ENCODE measurements around the gene RAD51B. TPM values are rescaled to one million over a fixed set of nuclear protein-coding genes. Genes with fewer than 3 reads are reported as not detected.

The RAD51B gene
- total and polyA plus RNA-seq, 8 donors: 10.8 to 18.3 (median 14.1) TPM

DNA sequence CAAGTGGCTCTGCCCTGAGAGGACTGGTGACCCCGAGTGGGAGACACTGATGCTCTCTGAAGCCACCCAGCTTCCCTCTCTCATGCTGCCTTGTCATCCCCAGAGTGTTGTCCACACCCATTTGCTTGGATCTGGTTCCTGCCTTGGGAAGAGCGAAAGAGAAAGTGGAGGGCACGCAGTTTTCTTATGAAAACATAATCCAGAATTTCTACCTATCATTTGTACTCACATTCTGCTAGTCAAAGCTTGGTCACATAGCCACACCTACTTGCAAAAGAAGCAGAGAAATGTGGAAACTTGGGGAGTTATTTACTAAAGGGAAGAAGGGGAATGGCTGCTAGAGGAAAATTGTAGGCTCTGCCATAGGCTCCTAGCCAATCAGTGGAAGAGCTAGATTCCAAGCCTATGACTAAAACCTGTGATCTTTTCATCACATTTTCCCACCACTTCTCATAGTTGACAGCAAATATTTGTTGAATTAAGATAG, 647.0 kb downstream of the RAD51B start:
- H3K27ac ChIP-seq: peak overlapping the region; percentile 54 to 83
- H3K27me3 ChIP-seq: no peaks in the 10 kb centered on the region
- H3K9me3 ChIP-seq: no peaks in the 10 kb centered on the region
- H3K4me1 ChIP-seq: peaks cover 16 to 69% of the 10 kb centered on the region in 2 donors
- DNase-seq: no peak
- ATAC-seq: peak; percentile 73
- H3K36me3 ChIP-seq: no peaks in the 10 kb centered on the region
- TF ChIP-seq, protein P1, sequence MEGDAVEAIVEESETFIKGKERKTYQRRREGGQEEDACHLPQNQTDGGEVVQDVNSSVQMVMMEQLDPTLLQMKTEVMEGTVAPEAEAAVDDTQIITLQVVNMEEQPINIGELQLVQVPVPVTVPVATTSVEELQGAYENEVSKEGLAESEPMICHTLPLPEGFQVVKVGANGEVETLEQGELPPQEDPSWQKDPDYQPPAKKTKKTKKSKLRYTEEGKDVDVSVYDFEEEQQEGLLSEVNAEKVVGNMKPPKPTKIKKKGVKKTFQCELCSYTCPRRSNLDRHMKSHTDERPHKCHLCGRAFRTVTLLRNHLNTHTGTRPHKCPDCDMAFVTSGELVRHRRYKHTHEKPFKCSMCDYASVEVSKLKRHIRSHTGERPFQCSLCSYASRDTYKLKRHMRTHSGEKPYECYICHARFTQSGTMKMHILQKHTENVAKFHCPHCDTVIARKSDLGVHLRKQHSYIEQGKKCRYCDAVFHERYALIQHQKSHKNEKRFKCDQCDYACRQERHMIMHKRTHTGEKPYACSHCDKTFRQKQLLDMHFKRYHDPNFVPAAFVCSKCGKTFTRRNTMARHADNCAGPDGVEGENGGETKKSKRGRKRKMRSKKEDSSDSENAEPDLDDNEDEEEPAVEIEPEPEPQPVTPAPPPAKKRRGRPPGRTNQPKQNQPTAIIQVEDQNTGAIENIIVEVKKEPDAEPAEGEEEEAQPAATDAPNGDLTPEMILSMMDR (IDR thresholded peaks at IDR 0.05): no peak
- H3K4me3 ChIP-seq: no peak overlapping the region
- intact Hi-C loops (cut with DNase I): no loop called here

DNA sequence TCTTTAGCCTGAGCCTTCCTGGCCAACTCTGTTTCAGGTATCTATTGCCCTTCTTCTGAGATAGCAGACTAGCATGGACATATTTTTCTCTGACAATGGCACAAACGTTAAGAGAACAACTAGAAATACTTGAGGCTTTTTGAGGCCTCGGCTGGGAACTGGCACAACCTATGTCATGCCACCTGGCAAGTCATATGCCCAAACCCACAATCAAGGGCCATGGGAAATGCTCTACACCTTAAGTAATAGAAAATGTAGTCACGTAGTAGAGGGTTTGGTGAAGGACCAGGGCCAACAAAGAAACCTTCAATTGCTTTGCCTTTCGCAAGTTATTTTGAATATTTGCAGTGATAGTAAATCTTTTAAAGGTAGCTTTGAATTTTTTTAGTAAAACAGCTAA, 647.8 kb downstream of the RAD51B start:
- TF ChIP-seq, protein P1 (IDR thresholded peaks at IDR 0.05): no peak
- intact Hi-C loops (cut with DNase I): no loop called here
- DNase-seq (no peak), ATAC-seq (peak; percentile 63)
- no peak overlapping the region for H3K4me3 ChIP-seq
- H3K4me1 ChIP-seq: peaks cover 16 to 75% of the 10 kb centered on the region in 2 donors
- no peaks in the 10 kb centered on the region for H3K27me3 ChIP-seq
- H3K27ac ChIP-seq: peak overlapping the region; percentile 54 to 83
- no peaks in the 10 kb centered on the region for H3K36me3 ChIP-seq
- H3K9me3 ChIP-seq: no peaks in the 10 kb centered on the region

DNA sequence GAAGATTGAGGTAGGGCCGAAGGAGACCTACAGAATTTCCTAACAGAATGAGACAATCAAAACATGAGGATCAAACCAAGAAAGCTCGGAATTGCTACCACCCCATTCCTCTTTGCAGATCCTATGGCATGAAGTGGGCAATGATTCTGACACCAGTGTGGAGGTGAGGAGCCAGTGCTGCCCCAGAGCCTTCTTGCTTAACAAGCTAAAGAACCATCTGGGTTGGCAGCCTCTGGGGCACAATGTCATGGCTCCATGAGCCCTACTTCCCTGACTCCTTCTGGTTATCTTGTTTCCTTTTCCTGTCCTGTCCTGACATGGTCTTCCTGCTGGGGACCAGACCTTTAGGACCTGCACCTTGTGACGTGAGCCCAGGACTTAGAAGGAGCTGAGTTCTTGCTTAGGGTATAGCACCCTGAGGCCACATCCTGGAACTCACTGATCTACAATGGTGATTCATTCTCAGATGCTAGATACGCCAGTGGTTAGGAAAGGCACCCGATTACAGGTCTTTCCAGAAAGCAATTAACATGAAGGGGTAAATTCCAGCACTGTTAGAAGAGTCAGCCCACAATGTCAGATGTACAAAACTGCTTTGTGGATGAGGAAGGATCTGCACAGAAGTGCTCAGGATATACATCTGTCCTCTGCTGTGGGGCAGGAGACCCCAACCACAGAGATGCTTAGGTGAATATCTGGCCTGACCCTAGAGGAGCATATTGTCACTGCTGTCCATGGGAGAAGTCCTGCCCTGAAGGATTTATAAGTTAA, 649.0 kb downstream of the RAD51B start:
- ATAC-seq (peak; percentile 20), DNase-seq (no peak)
- Histone ChIP-seq H3K36me3 (no peaks in the 10 kb centered on the region), H3K9me3 (no peaks in the 10 kb centered on the region), H3K4me3 (no peak overlapping the region), H3K4me1 (peaks cover 20 to 75% of the 10 kb centered on the region in 2 donors), H3K27ac (peak overlapping the region; percentile 49 to 54), H3K27me3 (no peaks in the 10 kb centered on the region)
- intact Hi-C loops (cut with DNase I): no loop called here
- TF ChIP-seq, protein P1 (IDR thresholded peaks at IDR 0.05): no peak

DNA sequence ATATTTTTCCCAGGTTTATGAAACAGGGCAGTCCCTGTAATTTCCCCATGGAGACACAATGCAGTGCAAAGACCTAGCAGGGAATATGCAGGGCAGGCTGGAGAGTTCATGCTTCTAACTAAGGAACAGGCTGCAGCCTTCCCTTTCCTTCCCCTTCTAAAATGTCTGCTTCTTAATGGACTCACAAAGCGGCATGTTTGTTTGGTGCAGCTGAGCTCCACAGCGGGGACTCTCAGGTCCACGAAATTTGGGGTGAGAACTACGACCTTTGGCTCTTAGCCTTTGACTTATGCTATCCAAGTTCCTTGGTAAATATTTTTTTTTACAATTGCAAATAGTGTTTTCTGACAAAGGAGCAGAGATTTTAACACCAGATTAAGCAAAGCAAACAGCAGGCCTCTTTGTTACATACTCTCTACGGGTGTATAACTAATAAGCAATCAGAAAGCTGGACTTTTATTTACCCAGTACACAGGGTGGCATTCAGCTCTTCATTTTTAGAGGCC, 649.7 kb downstream of the RAD51B start:
- Histone ChIP-seq H3K27ac (peak overlapping the region; percentile 49 to 54), H3K27me3 (no peaks in the 10 kb centered on the region), H3K36me3 (no peaks in the 10 kb centered on the region), H3K9me3 (no peaks in the 10 kb centered on the region), H3K4me3 (no peak overlapping the region), H3K4me1 (peaks cover 20 to 72% of the 10 kb centered on the region in 2 donors)
- intact Hi-C loops (cut with DNase I): no loop called here
- TF ChIP-seq, protein P1 (IDR thresholded peaks at IDR 0.05): no peak
- DNase-seq: no peak
- peak; percentile 5 for ATAC-seq

DNA sequence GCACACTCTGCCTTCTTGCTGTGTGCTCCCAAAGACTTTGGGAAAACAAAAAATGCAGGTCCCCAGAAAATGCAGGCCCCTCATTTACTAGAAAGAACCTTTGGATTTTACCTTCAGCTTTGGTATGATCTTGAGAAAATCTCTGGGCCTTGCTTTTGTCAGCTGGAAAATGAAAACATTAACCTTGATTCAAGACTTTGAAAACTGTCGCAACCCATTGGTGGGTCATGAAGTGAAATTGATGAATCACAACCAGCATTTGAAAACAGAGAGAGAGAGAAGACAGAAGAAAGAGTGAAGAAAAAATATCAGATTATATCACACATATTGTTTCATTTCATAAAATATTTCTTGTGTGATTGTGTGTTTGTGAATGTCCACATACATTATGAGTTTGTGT, 650.8 kb downstream of the RAD51B start:
- Histone ChIP-seq H3K27me3 (no peaks in the 10 kb centered on the region), H3K4me1 (peaks cover 16 to 66% of the 10 kb centered on the region in 2 donors), H3K27ac (no peak overlapping the region), H3K4me3 (no peak overlapping the region), H3K9me3 (no peaks in the 10 kb centered on the region), H3K36me3 (no peaks in the 10 kb centered on the region)
- ATAC-seq (no peak), DNase-seq (no peak)
- intact Hi-C loops (cut with DNase I): no loop called here
- TF ChIP-seq, protein P1 (IDR thresholded peaks at IDR 0.05): no peak

Data from left lung (tissue), 10 donors.